Kidney glomerular epithelial cell (primary cell): ENCODE results near the gene TTC31.
A peak's percentile ranks its signal among the peaks of the same experiment; 100 is the strongest.

ENCODE experiments used
- DNase-seq: peaks from one replicate; lab custom pipeline; 2025; lab: John Stamatoyannopoulos, UW

TTC31 gene

GRCh38 chr2:74488643-74489481 is 6.0 kb downstream of the TTC31 start:
- no peak for DNase-seq

- no peak for DNase-seq
These were observed 7.0 kb downstream of the TTC31 start for GRCh38 chr2:74489906-74490305.

GRCh38 chr2:74491648-74492544 is 9.0 kb downstream of the TTC31 start:
- DNase-seq: no peak

- no peak for DNase-seq
These were observed 10.7 kb downstream of the TTC31 start for GRCh38 chr2:74493546-74493945.

GRCh38 chr2:74495440-74495839 is 12.6 kb downstream of the TTC31 start:
- DNase-seq: no peak

GRCh38 chr2:74496997-74497776 is 14.3 kb downstream of the TTC31 start:
- DNase-seq: no peak

GRCh38 chr2:74497777-74498499 is 15.1 kb downstream of the TTC31 start:
- no peak for DNase-seq

- no peak for DNase-seq
These were observed 15.8 kb downstream of the TTC31 start for GRCh38 chr2:74498500-74499266.

GRCh38 chr2:74499267-74499939 is 16.5 kb downstream of the TTC31 start, which contains the start of gene LBX2:
Gene LBX2, minus strand, starts transcription at chr2:74499603. Its CDS starts 66 bp downstream, at chr2:74499537.
- no peak for DNase-seq

GRCh38 chr2:74499940-74500577 is 17.2 kb downstream of the TTC31 start:
- no peak for DNase-seq

GRCh38 chr2:74500578-74500946 is 17.7 kb downstream of the TTC31 start:
- no peak for DNase-seq

GRCh38 chr2:74501335-74502071 is 18.6 kb downstream of the TTC31 start:
- DNase-seq: no peak

- DNase-seq: no peak
These were observed 19.4 kb downstream of the TTC31 start for GRCh38 chr2:74502147-74502719.

- peak; percentile 17 for DNase-seq
These were observed 20.0 kb downstream of the TTC31 start for GRCh38 chr2:74502720-74503505.

- no peak for DNase-seq
These were observed 20.9 kb downstream of the TTC31 start for GRCh38 chr2:74503506-74504475.

GRCh38 chr2:74504591-74504990 is 21.7 kb downstream of the TTC31 start:
- no peak for DNase-seq
